Mesothelial cell of epicardium (in vitro differentiated cells): Measurements from ENCODE around the gene ELMO2. TPM values are rescaled to one million over a fixed set of nuclear protein-coding genes. Genes with fewer than 3 reads are reported as not detected.

Experiments
- DNase-seq, 2 experiments: peaks; one replicate each; pipeline ENCODE4 v3.0.0; 2021; ENCODE audit warnings: low spot score in 2 of 2; ENCODE audit not compliant: unreplicated experiment in 2 of 2
- H3K27ac Mint-ChIP-seq: 2 replicates; pipeline ENCODE4 v1.8.0; 2021; ENCODE audit warnings: mixed read lengths
- H3K27me3 Mint-ChIP-seq: 2 replicates; pipeline ENCODE4 v1.8.0; 2021; ENCODE audit warnings: low read depth, mixed read lengths
- H3K36me3 Mint-ChIP-seq: 2 replicates; pipeline ENCODE4 v1.8.0; 2021; ENCODE audit warnings: mixed read lengths
- H3K4me1 Mint-ChIP-seq: 2 replicates; pipeline ENCODE4 v1.8.0; 2021; ENCODE audit warnings: mixed read lengths
- H3K4me3 Mint-ChIP-seq: 2 replicates; pipeline ENCODE4 v1.8.0; 2021; ENCODE audit warnings: mild to moderate bottlenecking, moderate library complexity, mixed read lengths
- H3K9me3 Mint-ChIP-seq: 2 replicates; pipeline ENCODE4 v1.8.0; 2021; ENCODE audit warnings: mixed read lengths
- total RNA-seq: library from RNA; stranded (reverse); gene quantifications from 3 replicates; pipeline ENCODE4 v1.2.1, GENCODE V29; 2021
- TF ChIP-seq, protein P1 (sequence below): fragments of 200-600 bp; sonication (generic); IDR thresholded peaks from one replicate; pipeline ENCODE4 v1.5.0; 2021; ENCODE audit warnings: antibody characterized with exemption; ENCODE audit not compliant: unreplicated experiment

Gene ELMO2
- total RNA-seq, 1 donor from 2014 or later, result 53.2 TPM

DNA sequence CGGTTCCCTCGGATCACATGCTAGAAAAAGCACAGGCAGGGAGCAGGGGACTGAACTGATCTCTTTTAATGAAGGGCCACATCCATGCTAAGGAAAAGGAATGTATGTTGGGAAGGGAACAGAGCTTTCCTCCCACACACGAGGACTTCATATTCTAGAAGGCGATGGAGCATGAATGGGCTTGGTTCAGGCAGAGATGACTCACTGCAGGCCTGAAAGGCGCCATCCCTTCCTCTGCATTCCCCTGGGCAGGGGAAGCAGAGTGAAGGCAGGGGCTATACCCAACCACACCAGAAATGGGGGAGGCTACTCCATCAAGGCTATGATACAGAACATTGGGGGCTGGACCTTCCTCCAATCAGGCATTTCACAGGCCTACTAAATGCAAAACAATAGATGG, 30.6 kb downstream of the ELMO2 start:
- TF ChIP-seq, protein P1, sequence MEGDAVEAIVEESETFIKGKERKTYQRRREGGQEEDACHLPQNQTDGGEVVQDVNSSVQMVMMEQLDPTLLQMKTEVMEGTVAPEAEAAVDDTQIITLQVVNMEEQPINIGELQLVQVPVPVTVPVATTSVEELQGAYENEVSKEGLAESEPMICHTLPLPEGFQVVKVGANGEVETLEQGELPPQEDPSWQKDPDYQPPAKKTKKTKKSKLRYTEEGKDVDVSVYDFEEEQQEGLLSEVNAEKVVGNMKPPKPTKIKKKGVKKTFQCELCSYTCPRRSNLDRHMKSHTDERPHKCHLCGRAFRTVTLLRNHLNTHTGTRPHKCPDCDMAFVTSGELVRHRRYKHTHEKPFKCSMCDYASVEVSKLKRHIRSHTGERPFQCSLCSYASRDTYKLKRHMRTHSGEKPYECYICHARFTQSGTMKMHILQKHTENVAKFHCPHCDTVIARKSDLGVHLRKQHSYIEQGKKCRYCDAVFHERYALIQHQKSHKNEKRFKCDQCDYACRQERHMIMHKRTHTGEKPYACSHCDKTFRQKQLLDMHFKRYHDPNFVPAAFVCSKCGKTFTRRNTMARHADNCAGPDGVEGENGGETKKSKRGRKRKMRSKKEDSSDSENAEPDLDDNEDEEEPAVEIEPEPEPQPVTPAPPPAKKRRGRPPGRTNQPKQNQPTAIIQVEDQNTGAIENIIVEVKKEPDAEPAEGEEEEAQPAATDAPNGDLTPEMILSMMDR, result no peak
- DNase-seq, result no peak
- H3K36me3 Mint-ChIP-seq, result peaks cover 46% of the 10 kb centered on the region
- H3K27me3 Mint-ChIP-seq, result no peaks in the 10 kb centered on the region
- no peaks in the 10 kb centered on the region for H3K4me1 Mint-ChIP-seq
- no peak overlapping the region for H3K4me3 Mint-ChIP-seq
- H3K27ac Mint-ChIP-seq, result no peak overlapping the region
- H3K9me3 Mint-ChIP-seq, result no peaks in the 10 kb centered on the region

DNA sequence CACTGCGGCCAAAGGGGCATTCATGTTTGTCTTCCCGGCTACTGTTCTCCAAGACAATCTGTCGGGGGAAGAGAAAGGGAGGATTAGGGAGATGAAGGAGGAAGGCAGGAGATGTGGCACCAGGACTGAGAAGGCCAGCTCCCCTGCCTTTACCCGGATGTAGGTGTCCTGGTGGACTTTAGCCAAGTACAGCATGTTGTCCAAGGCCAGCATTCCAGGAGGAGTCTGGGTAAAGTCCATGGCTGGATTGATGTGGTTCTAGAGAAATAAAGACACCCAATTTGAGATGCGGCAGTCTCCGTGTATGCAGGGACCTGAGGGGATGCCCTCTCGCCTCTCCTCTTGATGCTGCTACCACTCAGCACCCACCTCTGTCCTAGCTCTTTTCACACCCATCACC, 32.0 kb downstream of the ELMO2 start:
- no peaks in the 10 kb centered on the region for H3K9me3 Mint-ChIP-seq
- no peak overlapping the region for H3K27ac Mint-ChIP-seq
- no peak for DNase-seq
- H3K27me3 Mint-ChIP-seq, result no peaks in the 10 kb centered on the region
- TF ChIP-seq, protein P1, result no peak
- H3K4me1 Mint-ChIP-seq, result no peaks in the 10 kb centered on the region
- H3K36me3 Mint-ChIP-seq, result peaks cover 47% of the 10 kb centered on the region
- H3K4me3 Mint-ChIP-seq, result no peak overlapping the region

DNA sequence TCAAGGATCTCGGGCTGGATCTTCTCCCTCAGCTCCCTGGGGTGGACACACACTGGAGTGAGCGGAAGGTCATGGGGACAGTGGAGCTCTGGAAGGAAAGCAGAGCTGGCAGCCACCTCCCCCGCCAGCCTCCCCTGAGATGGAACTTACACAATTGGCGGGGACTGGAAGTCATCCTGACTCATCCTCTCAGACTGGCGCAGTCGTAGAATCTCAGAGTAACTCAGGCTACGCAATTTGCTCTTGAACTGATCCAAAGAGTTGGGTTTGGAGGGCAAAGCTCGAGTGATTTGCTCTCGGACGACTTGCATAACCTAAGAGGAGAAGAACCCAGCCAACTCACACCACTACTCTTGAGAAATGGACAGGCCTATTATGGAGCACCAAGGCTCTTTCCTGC, 34.8 kb downstream of the ELMO2 start:
- H3K27me3 Mint-ChIP-seq, result no peaks in the 10 kb centered on the region
- peaks cover 55% of the 10 kb centered on the region for H3K36me3 Mint-ChIP-seq

DNA sequence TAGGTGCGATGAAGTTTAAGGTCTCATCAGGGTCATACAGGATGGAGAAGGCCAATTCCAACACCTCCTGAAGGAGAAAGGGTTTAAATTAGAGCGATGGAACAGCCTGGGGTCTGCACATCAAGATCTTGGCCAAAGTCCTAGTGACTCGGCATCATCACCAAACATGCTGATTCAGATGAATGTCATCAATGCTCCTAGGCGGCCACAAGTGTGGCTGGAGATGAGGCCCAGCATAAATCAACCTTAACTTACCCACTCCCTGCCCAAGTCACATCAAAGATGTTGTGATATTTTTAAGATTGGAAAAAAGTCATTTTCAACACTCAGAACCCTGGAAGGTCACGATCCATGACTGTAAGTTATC, 37.5 kb downstream of the ELMO2 start:
- peaks cover 5% of the 10 kb centered on the region for H3K4me1 Mint-ChIP-seq

More for the DNA sequence above, 34.8 kb downstream of the ELMO2 start:
- TF ChIP-seq, protein P1, result no peak
- Mint-ChIP-seq H3K4me3 (no peak overlapping the region), H3K4me1 (no peaks in the 10 kb centered on the region), H3K9me3 (no peaks in the 10 kb centered on the region), H3K27ac (no peak overlapping the region)
- no peak for DNase-seq

DNA sequence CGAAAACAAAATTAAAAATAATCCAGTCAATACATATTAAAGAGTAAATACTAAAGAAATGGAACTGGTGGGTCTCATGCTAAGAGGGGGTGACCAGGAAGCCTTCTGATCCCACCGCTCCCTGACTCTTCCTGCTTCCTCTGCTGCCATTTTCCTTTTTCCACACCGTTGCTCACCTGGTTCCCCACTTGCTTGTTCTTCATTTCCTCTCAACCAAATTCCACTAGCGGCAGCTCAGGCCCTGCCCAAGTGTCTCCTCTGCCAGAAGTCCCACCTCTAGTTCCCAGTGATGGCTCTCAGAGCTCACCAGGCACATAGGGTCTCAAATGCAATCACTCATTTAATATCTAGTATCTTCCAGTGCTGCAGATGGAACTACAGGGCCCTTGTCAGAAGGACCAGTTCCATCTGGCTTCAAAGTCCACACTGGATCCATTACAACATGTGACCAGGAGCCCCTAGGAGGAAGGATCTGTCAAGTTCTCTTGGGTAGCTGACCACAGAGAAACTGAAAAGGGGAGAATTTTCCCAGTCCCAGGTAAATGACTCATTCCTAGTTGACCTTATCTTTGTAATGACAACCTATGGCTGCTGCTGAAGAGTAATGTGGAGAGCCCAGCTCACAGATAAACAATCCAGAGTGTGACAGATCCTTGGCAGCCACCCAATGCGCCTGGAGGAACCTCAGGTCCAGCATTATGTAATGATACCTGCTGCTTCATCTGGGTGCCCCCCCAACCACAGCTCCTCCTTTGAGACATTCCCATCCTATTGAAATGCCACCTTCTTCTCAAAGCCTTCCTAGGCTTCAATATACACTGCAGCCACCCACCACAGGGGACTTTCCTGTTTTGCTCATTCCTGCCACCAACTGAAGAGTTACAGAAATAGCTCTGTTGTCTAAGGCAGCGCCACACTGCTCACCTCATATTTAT, 38.2 kb downstream of the ELMO2 start:
- H3K36me3 Mint-ChIP-seq, result peaks cover 40% of the 10 kb centered on the region
- no peak overlapping the region for H3K4me3 Mint-ChIP-seq
- TF ChIP-seq, protein P1, result no peak
- DNase-seq, result no peak
- no peak overlapping the region for H3K27ac Mint-ChIP-seq
- no peaks in the 10 kb centered on the region for H3K27me3 Mint-ChIP-seq
- H3K9me3 Mint-ChIP-seq, result no peaks in the 10 kb centered on the region
- peaks cover 12% of the 10 kb centered on the region for H3K4me1 Mint-ChIP-seq

More for the DNA sequence above, 37.5 kb downstream of the ELMO2 start:
- Mint-ChIP-seq H3K36me3 (peaks cover 44% of the 10 kb centered on the region), H3K9me3 (no peaks in the 10 kb centered on the region), H3K27ac (no peak overlapping the region), H3K27me3 (no peaks in the 10 kb centered on the region), H3K4me3 (no peak overlapping the region)
- TF ChIP-seq, protein P1, result no peak
- DNase-seq, result no peak
